HG03103 (cell line): ENCODE results near the gene CALU.

Experiments used
- ATAC-seq: cut with Tn5 transposase; IDR thresholded peaks from one replicate; pipeline ENCODE4 v1.9.1; 2021; ENCODE audit warnings: low read depth; ENCODE audit not compliant: unreplicated experiment

The CALU gene

DNA sequence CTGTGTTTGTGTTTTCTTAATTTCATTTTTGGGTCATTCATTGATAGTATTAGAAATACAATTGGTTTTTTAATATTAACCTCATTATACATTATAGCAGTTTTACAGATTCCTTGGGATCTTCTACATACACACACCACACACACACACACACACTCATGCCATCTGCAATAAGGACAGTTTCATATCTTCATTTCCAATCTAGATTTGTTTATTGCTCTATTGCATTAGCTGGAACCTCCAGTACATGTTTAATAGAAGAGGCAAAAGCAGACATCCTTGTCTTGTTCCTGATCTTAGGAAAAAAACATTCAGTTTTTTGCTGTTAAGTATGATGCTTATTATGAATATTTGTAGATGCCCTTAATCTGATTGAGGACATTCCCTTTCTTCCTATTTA is 17.8 kb upstream of the CALU start:
- ATAC-seq = no peak

DNA sequence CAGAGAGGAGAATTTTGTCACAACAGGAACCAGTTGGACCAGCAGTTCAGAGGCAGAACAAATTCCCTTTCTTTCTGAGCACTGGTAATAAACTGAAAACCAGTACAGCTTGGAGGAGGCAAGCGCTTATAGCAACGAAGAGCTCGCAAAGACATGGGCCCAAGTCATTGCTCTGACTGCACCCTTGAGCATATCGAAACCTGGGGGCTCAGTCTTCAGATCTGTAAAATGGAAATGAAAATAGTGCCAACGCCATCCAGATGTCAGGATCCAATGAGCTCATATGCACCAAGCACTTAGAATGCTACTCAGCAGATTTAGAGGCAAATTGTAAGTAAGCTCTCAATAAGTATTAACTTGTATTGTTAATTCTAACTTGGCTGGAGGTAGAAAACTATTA is 14.4 kb upstream of the CALU start:
- ATAC-seq = no peak

DNA sequence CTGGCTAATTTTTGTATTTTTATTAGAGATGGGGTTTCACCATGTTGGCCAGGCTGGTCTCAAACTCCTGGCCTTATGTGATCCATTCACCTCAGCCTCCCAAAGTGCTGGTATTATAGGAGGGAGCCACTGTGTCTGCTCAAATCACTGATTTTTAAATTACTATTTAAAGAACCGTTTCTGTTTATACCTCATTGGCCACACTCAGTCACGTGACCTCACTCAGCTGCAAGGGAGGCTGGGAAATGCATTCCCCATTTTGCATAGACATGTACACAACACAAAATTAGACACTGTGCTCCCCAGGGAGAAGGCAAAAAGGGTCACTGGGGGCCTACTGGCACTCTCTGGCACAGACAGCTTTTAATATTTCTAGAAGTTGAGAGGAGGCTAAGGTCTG is 13.6 kb upstream of the CALU start:
- no peak for ATAC-seq

DNA sequence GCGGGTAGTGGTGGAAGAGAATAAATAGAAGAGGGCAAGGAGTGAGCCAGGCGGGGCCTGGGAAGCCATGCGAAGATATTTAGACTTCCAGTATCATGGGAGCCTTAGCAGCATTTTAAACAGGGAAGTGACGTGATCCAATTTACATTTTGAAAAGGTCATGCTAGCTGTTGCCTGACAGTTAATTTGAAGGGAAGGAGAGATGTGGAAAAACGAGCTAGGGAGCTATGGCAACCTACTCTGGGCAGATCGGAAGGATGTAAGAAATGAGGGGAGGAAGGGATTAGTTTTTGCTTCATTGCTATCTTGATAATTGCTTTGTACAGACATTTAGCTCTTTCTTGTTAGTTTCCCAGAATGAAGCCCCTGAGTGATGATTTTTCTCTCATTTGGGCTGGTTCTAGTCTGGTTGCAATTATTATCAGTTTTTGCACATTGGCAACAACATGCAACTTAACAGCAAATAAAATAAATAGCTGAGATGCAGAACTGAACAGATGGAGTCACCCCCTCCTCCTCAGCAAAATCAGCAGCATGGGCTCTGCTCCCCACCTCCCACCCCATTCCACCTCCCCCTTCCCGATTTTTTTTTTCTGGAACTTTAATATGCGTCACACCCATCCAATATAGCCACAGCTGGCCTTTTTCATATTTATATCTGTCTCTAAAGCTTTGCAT is 13.0 kb upstream of the CALU start:
- no peak for ATAC-seq

DNA sequence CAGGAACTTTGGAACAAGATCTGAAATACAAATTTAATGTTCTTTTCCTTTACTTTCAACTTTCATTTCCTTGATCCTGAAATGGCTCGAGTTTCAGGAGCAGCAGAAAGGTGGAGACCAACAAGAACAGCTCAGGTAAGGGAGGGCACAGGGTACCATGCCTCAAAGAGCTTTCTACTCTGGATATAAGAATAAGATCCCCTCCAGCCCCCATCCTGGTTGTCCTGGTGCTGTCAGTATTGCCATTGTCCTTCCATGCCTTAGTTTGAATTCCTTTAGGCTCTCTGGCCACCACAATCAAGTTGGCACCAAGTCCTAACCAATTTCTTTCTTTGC is 12.5 kb upstream of the CALU start:
- ATAC-seq = no peak

DNA sequence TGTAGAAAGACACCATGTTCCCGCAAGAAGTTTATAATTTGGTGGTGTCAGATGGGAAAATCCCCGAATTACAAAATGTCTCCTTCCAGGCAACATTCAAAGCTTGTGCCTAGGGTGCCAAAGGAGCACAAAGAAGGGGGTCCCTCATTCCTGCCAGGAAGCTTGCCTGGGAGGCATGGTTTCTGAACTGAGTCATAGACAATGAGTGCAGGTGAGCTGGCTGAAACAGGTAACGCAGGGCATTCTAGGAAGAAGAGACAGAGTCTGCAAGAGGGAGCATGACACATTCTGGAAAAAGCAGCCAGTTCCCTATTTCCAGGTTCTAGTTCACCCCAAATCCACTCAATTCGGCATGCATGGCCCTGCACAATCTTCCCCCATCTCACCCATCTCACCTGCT is 11.9 kb upstream of the CALU start:
- no peak for ATAC-seq

DNA sequence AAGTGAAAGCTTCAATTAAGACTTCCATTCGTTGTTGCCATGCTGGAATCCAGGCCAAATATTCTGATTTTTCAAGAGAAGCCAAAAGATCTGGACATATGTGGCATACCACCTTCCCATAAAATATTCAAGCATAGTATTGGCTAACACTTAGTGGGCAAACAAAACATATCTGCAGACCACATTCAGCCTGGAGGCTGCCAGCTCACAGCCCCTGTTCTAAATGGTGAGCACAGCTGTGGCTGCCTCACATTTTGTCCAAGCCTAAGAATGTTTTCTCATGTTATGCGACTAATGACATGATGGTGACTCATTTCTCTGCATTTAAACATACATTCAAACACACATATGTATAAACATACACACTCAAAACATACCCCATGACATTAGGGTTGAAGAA is 10.6 kb upstream of the CALU start:
- ATAC-seq = no peak

DNA sequence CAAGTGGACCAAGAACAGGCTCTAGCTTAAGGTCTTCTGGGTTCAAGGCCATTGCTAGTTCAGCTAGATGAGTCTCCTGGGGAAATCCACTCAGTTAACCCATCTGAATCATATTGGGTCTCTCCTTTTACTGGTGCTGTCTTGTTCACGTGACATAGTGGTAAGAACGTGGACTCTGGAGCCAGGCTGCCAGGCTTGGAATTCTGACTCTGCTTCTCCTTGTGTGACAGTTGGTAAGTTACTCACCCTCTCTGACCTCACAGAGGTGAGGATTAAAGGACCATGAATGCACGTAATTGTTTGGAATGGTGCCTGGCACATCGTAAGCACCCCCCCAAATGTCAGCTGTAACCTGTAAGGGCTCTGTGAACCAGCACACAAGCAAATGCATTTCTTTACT is 9.7 kb upstream of the CALU start:
- ATAC-seq = no peak

DNA sequence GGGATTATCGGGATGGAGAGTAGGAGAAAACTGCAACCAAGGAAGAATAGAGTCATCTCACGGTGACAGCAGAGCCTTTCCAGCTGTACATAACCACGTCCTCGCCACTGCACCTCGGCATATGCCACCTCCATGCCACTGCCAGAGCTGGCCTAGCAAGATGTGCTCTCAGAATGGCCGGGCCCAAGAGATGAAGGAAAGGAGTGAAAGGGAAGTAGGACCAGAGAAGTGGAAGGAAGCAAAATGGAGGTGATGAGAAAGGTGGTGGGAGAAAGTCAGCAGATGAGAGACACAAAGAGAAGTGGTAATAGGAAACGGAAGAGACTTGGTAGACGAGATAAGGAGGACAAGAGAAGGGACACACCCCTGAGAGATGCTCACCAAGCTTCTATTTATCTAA is 8.0 kb upstream of the CALU start:
- no peak for ATAC-seq

DNA sequence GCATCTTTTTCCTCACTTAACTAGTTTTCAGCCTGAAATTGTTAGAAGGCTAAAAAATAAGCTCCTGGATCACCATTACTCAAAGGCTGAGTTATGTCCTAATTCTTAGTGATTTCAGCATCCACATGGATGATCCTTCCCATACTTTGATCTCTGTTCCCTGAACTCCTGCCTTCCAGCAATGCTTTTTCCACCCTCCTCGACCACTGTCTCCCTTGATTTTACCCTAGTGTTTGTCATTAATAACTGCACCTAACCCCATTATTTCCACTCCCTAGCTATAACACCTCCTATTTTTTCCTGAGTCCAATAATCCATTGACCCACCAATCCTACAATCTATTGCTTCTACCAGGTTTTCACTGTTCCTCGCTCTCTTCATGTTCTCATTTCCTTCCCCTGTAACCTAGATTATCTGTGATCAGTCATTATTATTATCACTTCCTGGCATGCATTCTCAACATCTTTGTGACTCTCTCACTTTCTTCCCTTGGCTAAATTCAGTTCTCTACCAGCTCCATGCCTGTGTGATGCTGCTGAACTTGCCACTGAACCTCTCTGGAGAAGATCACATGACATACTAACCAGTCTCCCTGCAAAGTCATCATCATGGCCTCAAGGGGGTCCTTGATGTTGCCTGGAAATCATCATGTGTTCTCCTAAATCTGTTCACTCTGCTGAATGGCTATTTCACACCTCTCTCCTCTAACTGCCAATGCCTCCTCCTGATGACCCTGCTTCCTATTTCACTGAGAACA is 6.5 kb upstream of the CALU start:
- ATAC-seq = no peak

DNA sequence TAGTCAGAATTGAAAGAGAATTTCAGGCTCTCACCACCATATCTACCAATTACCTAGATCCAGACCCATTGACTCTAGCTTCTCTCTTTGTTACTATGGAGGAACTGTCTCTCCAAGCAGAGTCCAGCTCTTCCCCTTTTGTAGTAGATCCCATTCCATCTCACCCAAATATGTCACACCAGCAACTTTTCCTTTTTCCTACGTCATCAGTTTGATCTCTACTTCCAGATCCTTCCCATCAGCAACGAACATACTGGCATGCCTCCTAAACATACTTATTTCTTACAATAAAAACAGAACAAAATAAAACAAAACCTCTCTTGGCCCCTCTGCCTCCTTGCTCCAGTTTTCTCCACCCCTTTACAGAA is 5.9 kb upstream of the CALU start:
- ATAC-seq = no peak

DNA sequence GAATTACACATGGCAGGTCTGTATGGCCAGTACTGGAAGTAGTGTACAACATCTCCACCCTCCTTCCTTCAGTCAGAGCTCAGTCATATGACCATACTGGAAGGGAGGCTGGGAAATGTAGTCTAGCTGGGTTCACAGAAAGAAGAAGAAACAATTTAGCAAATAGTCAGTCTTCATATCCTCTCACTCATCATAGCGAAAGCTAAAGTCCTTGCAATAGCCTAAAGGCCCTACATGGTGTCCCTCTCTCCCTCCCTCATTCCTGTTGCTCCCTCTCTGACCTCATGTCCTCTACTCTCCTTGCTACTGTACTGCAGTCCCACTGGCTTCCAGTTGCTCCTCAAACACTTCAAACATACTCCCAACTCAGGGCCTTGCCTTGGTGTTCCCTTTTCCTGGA is 4.3 kb upstream of the CALU start:
- no peak for ATAC-seq

DNA sequence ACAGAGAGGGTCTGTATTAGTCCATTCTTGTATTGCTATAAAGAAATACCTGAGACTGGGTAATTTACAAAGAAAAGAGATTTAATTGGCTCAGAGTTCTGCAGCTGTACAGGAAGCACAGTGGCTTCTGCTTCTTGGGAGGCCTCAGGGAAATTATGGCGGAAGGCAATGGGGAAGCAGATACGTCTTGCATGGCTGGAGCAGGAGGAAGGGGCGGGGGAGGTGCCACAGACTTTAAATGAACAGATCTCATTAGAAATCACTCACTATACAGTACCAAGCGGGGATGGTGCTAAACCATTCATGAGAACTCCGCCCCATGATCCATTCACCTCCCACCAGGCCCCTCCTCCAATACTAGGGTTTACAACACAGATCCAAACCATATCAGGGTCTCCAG is 3.7 kb upstream of the CALU start:
- ATAC-seq = no peak

DNA sequence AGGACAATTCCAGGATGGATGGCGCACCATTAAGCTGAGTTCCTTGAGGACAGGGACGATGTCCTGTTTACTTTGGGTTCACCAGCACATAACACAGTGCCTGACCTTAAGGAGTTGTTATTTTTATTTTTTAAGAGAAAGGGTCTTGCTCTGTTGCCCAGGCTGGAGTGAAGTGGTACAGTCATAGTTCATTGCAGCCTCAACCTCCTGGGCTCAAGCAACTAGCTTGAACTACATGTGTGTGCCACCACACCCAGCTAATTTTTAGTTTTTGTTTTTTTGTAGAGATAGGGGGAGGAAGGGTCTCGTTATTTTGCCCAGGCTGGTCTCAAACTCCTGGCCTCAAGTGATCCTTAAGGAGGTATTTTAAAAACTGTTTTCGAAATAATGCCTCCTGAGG is 1.7 kb upstream of the CALU start:
- ATAC-seq = no peak

DNA sequence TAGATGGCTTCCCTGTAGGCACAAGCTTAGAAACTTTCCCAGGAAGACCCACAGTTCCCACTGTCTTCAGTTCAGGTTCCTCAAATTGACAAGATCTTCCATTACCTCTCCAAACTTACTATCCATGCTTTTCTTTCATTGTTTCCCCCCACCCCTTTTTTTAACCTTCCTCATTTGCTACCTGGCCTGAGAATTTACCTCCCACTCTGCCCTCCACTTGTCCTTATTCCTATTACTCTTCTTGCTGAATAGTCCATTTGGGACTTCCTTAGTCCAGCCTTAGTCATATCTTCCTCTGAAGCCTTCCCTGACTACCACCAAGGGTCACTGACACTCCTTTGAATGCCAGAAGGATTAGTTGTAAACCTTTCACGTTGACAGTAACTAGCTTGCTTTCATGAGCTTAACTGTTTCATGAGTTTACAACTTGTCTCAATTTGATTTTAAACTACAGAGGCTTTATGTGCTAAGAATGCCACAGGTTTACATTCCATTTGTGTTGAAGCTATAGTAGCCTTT is 1.2 kb upstream of the CALU start:
- no peak for ATAC-seq

DNA sequence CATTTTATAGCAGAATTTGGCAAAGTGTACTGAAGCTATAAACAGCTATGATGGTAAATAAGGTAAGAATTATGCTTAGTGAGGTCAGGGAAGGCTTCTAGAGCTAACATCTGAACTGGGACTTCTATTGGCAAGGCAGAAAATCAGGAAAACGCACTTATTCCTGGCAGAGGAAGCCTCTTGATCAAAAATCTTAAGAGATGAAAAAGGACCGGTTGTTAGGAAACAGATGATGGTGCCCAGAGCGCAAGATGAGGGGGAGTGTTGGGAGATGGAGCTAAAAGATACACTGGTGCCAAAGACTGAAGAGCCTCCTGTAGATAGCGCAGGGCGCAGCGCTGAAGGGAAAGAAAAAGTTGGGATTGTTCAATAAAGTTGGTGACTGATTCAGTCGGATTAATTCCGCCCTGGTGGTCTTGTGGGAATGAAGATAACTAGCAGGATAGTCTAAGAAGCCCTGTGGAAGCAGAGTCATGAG is 550 bp upstream of the CALU start:
- ATAC-seq = no peak

DNA sequence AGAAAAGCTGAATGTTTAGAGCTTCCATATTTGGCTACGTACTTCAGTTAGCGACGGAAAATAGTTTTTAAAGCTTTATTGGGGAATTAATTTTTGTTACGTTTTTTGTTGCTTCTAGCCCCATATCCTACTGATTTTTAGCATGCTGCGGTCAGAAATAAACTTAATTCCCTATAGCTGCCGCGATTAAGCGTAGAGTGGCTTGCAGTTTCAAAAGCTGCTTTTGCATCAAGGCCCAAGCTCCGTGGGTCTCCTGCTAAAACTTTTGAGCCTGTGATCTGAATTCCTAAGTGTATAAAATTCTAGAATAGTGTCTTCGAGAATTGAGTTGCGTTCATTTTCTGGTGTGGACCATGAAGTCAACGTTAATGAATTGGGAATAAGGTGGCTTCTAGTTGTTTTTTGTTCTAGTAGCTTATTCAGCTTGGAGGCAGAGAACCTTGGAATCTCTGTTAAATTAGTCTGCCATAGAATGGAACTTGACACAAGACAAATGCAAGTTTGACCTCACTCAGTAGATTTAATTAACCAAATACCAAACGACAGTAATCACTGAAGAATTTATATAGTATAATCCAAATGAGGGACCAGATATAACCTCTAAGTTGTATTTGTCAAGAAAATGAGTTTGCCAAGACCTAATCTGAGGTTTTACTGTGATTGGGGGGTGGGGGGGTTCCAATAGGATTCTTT is 977 bp downstream of the CALU start:
- no peak for ATAC-seq

DNA sequence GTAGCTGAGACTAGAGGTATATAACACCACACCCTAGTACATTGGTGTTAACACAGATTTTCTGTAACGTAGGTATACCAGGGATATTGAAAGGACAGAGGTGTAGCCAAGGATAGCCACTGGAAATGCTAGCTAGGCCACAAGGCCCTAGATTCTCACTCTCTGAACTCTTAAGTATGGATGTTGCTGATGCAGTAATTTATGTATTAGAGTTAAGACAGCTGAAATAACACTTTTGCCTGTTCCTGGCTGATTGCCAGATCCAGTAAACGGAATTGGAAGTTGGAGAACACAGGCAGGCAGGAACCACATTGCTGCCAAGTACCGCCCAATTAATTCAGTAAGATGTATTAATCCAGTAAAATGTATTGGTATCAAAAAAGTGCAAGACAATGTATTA is 1.8 kb downstream of the CALU start:
- ATAC-seq = no peak

DNA sequence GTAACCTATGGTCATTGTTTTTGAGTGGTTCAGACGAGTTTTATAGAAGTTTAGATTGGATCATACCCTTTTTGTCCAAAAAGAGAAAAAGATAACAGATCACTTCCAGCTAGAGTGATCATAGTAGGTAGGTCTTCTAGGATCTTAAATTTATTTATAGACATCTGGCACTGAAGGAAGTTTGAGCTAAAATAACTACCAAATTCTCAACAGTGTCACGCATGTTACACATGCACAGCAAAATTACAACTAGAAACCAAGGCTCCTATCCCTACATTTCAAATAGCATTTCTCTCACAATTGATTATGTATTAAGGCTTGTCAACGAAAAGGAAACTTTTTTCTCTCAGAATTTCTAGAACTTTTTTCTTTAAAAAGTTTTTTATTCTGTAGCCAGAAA is 2.3 kb downstream of the CALU start:
- no peak for ATAC-seq

DNA sequence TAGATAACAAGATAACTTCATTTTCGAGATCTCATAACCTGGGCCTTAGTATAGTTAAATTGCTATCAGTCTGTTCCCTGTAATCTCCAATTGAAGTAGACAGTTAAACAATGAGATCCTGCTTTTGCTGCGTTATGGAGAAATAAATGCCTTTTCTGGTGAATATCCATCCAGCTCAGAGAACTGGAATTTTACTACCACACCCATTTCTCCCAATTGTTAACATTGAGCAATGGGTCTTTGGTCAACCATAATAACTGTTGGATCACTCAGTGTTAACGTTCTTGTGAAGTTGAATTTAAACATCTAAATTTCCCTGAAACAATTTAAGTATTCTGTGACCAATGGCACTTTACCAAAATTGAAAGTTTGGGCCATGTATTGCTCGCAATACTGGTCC is 3.0 kb downstream of the CALU start:
- ATAC-seq = no peak

DNA sequence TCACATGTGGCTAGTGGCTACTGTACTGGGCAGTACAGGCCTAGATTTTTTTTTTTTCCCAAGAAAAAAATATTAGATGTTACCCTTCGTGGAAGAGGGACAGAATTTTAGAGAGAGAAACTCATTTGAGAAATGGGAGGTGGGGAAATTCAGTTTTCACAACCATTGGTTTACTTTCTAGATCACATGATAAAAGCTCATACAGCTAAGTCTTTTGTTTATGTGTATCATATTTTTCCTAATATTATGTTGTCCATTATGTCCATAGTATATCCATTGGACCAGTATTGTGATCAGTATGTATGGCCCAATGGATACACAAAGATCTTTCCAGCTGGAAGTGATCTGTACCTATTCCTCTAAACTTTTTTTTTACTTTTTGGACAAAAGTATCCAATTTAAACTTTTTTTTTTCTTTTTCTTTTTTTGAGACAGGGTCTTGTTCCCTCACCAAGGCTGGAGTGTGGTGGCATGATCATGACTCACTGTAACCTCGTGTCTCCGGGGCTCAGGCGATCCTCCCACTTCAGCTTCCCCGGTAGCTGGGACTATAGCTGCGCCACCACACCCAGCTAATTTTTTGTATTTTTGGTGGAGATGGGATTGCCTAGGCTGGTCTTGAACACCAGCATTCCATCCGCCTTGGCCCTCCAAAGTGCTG is 4.1 kb downstream of the CALU start:
- ATAC-seq = no peak
